Lower lobe of right lung (tissue), 2 donors: ENCODE measurements around the gene GNAT1. TPM values are rescaled to one million over a fixed set of nuclear protein-coding genes. Genes with fewer than 3 reads are reported as not detected.

Experiments used
- ATAC-seq, 2 donors: fragments of 200-7000 bp; cut with Tn5 transposase; one replicate each; pipeline ENCODE4 v1.9.1; 2020 to 2022; ENCODE audit warnings: mild to moderate bottlenecking in 2 of 2, moderate library complexity in 2 of 2
- DNase-seq: peaks from one replicate; pipeline ENCODE4 v3.0.0-alpha.2; 2020
- H3K27ac ChIP-seq: fragments of 200-600 bp; one replicate; pipeline ENCODE4 v1.8.0; 2022
- H3K27me3 ChIP-seq: fragments of 200-600 bp; one replicate; pipeline ENCODE4 v1.8.0; 2022; ENCODE audit warnings: low read depth
- H3K36me3 ChIP-seq: fragments of 200-600 bp; one replicate; pipeline ENCODE4 v1.8.0; 2022; ENCODE audit warnings: mild to moderate bottlenecking
- H3K4me1 ChIP-seq: fragments of 200-600 bp; one replicate; pipeline ENCODE4 v1.8.0; 2022
- H3K4me3 ChIP-seq: fragments of 200-600 bp; one replicate; pipeline ENCODE4 v1.8.0; 2022; ENCODE audit warnings: mild to moderate bottlenecking
- H3K9me3 ChIP-seq: fragments of 200-600 bp; one replicate; pipeline ENCODE4 v1.8.0; 2022
- CTCF ChIP-seq: fragments of 200-600 bp; IDR thresholded peaks from one replicate; pipeline ENCODE4 v1.8.0; 2022; ENCODE audit warnings: antibody characterized with exemption, mild to moderate bottlenecking
- intact Hi-C: fragments of 100-400 bp; cut with DNase I; formaldehyde crosslinking; loops from one replicate; pipeline ENCODE4 v1.11.0; 2022
- microRNA-seq: library from miRNA; unstranded; fragments of <30 nt; microRNA quantifications from one replicate; pipeline ENCODE4 v1.2.0, GENCODE V29; 2020; ENCODE audit warnings: borderline number of aligned reads
- total RNA-seq: library from RNA; stranded (reverse); fragmentation: NEBNext Ultra II Directional; extraction: Animal tissue kit (Norgen Biotek cat#: 25700); gene quantifications from one replicate; pipeline ENCODE4 v1.2.1, GENCODE V29; 2021
- donor health status: DM: no; HTN: yes; CAD: no; lungs with severe emphysema.

GNAT1 gene
- total RNA-seq, 1 donor from 2014 or later = not detected

DNA sequence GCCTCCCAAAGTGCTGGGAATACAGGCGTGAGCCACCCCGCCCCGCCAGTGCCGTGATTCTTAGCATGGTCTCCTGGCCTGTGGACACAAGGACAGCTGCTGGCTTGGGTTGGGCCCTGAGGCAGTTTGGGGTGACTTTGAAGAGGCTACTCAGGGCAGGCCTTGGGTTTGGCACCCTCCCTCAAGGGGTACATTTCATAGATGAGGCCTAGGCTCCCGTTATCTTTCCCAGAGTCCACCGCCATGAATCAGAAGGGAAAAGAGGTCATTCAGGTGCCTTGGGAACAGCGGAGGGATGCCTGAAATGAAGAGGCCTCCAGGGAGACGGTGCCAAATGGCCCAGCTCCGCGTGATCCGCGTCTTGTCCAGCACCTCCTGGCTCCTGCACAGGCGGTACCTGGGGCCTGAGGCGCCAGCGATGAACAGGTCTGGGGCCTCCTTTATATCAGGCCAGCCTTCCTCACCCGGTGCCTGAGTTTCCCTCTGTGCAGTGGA is 53.9 kb downstream of the GNAT1 start:
- DNase-seq (no peak), ATAC-seq (no peak)
- no peaks in the 10 kb centered on the region for H3K9me3 ChIP-seq
- H3K4me1 ChIP-seq = peaks cover 100% of the 10 kb centered on the region
- H3K36me3 ChIP-seq = peaks cover 63% of the 10 kb centered on the region
- no peaks in the 10 kb centered on the region for H3K27me3 ChIP-seq
- peak overlapping the region; percentile 52 for H3K4me3 ChIP-seq
- intact Hi-C loops = no loop called here
- TF ChIP-seq CTCF = no peak
- peak overlapping the region; percentile 96 for H3K27ac ChIP-seq

DNA sequence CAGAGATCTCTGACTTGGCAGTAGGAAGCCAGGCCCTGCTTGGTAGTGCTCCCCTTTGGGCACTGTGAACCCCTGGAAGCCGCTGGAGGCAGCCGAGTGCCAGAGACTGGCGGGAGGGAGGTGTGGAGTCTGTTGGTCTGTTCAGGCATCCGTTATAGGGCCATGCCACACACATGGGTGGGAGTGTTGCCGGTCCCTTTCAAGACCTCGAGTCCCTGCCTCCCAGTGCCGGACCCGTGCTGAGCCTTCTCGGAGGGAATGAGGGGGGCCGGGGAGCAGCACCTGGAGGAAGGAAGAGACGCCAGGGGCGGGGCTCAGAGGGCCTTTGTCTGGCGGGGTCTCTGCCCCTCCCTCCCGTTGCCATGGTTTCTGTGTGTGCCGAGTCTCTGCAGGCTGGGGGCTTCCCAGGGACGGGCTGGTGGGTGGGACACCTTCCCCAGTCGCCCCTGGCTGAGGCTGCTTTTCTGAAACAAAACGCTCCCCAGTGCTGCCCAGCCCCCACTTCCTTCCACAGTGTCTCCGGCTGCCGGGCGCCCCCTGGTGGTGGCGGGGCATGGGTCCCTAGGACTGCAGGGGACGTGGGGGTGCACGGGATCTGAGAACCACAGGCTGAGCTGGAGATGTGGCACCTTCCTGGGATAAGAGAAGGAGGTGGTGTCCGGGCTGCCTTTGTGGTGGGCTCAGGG is 54.6 kb downstream of the GNAT1 start:
- ATAC-seq = peak; percentile 88 to 90
- TF ChIP-seq CTCF = peak; percentile 99

DNA sequence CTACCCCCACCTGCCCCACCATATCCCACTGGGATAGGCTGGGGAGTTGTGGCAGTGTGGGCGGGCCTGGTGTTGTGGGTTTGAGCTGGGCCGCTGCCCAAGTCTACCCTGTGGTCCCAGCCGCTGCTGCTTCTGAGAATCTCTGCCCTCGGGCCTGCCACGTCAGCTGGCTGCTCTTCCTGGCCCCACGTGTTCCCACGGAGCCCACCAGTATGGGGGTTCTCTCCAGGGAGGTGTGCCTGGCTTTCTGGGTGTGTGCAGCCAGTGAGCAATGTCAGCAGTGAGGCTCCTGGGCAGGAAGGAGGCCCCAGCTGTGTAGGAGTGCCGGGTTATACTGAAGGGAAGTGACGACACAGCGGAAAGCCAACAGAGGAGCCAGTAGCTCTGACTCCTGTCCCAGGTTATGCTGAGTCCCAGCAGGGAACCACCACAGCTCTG is 55.1 kb downstream of the GNAT1 start:
- peak overlapping the region; percentile 96 for H3K27ac ChIP-seq
- TF ChIP-seq CTCF = peak; percentile 28
- DNase-seq = peak; percentile 74
- intact Hi-C loops = no loop called here
- peaks cover 100% of the 10 kb centered on the region for H3K4me1 ChIP-seq
- H3K27me3 ChIP-seq = no peaks in the 10 kb centered on the region
- H3K9me3 ChIP-seq = no peaks in the 10 kb centered on the region
- H3K4me3 ChIP-seq = peak overlapping the region; percentile 52
- ATAC-seq = peak; percentile 52 to 54
- peaks cover 61% of the 10 kb centered on the region for H3K36me3 ChIP-seq

More for the DNA sequence above, 54.6 kb downstream of the GNAT1 start:
- Histone ChIP-seq H3K27ac (peak overlapping the region; percentile 96), H3K4me3 (peak overlapping the region; percentile 52), H3K36me3 (peaks cover 63% of the 10 kb centered on the region), H3K4me1 (peaks cover 100% of the 10 kb centered on the region), H3K27me3 (no peaks in the 10 kb centered on the region), H3K9me3 (no peaks in the 10 kb centered on the region)
- peak; percentile 95 for DNase-seq
- intact Hi-C loops = no loop called here

Small RNA genes lying within 50 kb of the gene (microRNA-seq; reads per million reads assigned to microRNA genes)
- gene MIR566 = not detected
- not detected for gene MIR5787

Other genes with a start within 250 kb of the GNAT1 start
- gene RBM5, start 102.7 kb upstream of the GNAT1 start, total RNA-seq = 153 TPM
- 44.7 TPM for gene SEMA3F, start 36.3 kb upstream of the GNAT1 start, total RNA-seq
- not detected for gene SLC38A3, start 13.7 kb downstream of the GNAT1 start, total RNA-seq
- 372 TPM for gene GNAI2, start 44.6 kb downstream of the GNAT1 start, total RNA-seq
- 77.6 TPM for gene SEMA3B, start 77.5 kb downstream of the GNAT1 start, total RNA-seq
- gene LSMEM2, start 87.5 kb downstream of the GNAT1 start, total RNA-seq = not detected
- 66.9 TPM for gene IFRD2, start 100.8 kb downstream of the GNAT1 start, total RNA-seq
- gene HYAL3, start 107.8 kb downstream of the GNAT1 start, total RNA-seq = 4.0 TPM
- gene NAA80, start 107.8 kb downstream of the GNAT1 start, total RNA-seq = 9.3 TPM
- gene HYAL1, start 112.0 kb downstream of the GNAT1 start, total RNA-seq = 58.2 TPM
- gene HYAL2, start 131.1 kb downstream of the GNAT1 start, total RNA-seq = 155 TPM
- gene TUSC2, start 136.6 kb downstream of the GNAT1 start, total RNA-seq = 29.4 TPM
- gene RASSF1, start 149.2 kb downstream of the GNAT1 start, total RNA-seq = 39.5 TPM
- 32.8 TPM for gene ZMYND10, start 154.1 kb downstream of the GNAT1 start, total RNA-seq
- gene NPRL2, start 159.2 kb downstream of the GNAT1 start, total RNA-seq = 17.7 TPM
- 21.7 TPM for gene CYB561D2, start 159.3 kb downstream of the GNAT1 start, total RNA-seq
- gene TMEM115, start 167.9 kb downstream of the GNAT1 start, total RNA-seq = 37.5 TPM